ENCODE results near the gene PDGFRB. TPM values are rescaled to one million over a fixed set of nuclear protein-coding genes. Genes with fewer than 3 reads are reported as not detected.

The PDGFRB gene
- total and polyA plus RNA-seq, 10 of the 15 experiments (the other 5 are each of a cell fraction or from before 2014, with no cell fraction given): 0.02 to 3.0 (median 1.0) TPM

DNA sequence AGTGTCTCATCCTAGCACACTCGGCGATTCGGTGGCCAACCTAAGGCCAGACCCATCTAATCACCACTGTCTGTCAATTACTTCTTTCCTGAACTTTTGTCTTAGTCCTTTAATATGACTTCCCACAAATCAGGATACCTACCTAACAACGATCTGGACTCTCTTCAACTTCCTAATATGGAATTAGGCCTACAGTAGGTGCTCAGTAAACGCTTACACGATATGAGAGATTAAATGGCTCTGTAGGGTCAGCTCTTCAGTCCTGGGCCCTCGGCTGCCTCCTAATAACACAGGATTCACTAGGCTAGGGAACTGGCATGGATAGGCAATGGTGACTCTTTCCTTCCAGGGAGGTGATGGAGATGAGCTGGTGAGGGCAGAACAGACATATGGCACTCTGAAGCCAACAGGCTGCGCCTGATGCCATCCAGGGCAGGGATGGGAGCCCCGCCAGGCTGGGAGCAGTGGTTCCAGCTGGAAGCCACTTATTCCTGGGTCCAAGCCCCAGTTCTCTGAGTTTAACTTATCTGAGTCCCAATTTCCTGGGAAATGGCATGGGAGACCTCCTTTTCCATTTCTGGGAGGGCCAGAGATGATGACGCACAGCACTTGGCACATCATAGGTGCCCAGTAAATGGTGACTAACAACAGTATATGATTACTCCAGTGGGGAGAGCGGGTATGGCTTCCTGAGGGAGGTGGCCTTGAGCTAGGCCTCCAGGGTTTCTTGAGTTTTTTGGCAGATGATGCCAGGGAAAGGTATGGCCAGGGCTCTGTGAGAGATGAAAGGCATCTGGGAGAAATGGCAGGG, 7.3 kb downstream of the PDGFRB start:
- Histone ChIP-seq H3K79me2 (ENCODE audit: control insufficient read depth, insufficient read depth, low read length) (no peaks in the 10 kb centered on the region), H3K4me1 (ENCODE audit: control insufficient read depth, insufficient read depth, low read length) (no peaks in the 10 kb centered on the region), H4K20me1 (ENCODE audit: control insufficient read depth, insufficient read depth) (no peaks in the 10 kb centered on the region), H3K4me2 (ENCODE audit: control insufficient read depth, insufficient read depth) (no peak overlapping the region), H3K27me3 (replicated peaks in 1 of 2; ENCODE audit: control insufficient read depth in 2 of 2, insufficient read depth in 2 of 2, low read length in 1 of 2) (no peaks in the 10 kb centered on the region), H3K27ac (ENCODE audit: control insufficient read depth, insufficient read depth) (no peak overlapping the region), H3K4me3 (no peak overlapping the region), H3K9me3 (replicated peaks; ENCODE audit: control insufficient read depth, insufficient read depth, low read length) (no peaks in the 10 kb centered on the region), H3K36me3 (ENCODE audit: control insufficient read depth in 2 of 2, insufficient read depth in 2 of 2, low read length in 1 of 2) (no peaks in the 10 kb centered on the region), H2AFZ (ENCODE audit: control insufficient read depth, low read depth, low read length) (no peak overlapping the region), H3K9ac (ENCODE audit: control insufficient read depth, insufficient read depth, low read length) (no peak overlapping the region)
- RAD21 ChIA-PET (ENCODE audit: unreplicated experiment): no interaction called here
- no peak for FAIRE-seq
- 32% methylated on average over 11 of the region's 11 CpGs for WGBS (ENCODE audit: insufficient coverage, insufficient replicate concordance, low lambda C conversion rate, missing lambda C conversion rate)
- BruUV-seq (replicated peaks): no TSS peak
- POLR2A ChIA-PET: interaction anchor here (1.3 kb wide), 1 partner anchor 9 kb away, joined by 3 read pairs; no protein-coding TSS in a partner anchor
- CTCF ChIA-PET: interaction anchor here (0.9 to 1.0 kb wide), 2 partner anchors 17 to 296 kb away, joined by 3 to 4 read pairs; no protein-coding TSS in a partner anchor
- DNase-seq (ENCODE audit: low read depth, low spot score): no peak
- TF ChIP-seq BRCA1 (IDR thresholded peaks at IDR 0.05; ENCODE audit: low read depth, low read length) (no peak), MEF2B (IDR thresholded peaks at IDR 0.05; ENCODE audit: partially characterized antibody, poor library complexity, severe bottlenecking) (no peak), ZNF207 (IDR thresholded peaks at IDR 0.05; ENCODE audit: borderline replicate concordance) (no peak), SIN3A (IDR thresholded peaks at IDR 0.05; ENCODE audit: low read depth, low read length) (no peak)
- TF ChIP-seq, protein P1, sequence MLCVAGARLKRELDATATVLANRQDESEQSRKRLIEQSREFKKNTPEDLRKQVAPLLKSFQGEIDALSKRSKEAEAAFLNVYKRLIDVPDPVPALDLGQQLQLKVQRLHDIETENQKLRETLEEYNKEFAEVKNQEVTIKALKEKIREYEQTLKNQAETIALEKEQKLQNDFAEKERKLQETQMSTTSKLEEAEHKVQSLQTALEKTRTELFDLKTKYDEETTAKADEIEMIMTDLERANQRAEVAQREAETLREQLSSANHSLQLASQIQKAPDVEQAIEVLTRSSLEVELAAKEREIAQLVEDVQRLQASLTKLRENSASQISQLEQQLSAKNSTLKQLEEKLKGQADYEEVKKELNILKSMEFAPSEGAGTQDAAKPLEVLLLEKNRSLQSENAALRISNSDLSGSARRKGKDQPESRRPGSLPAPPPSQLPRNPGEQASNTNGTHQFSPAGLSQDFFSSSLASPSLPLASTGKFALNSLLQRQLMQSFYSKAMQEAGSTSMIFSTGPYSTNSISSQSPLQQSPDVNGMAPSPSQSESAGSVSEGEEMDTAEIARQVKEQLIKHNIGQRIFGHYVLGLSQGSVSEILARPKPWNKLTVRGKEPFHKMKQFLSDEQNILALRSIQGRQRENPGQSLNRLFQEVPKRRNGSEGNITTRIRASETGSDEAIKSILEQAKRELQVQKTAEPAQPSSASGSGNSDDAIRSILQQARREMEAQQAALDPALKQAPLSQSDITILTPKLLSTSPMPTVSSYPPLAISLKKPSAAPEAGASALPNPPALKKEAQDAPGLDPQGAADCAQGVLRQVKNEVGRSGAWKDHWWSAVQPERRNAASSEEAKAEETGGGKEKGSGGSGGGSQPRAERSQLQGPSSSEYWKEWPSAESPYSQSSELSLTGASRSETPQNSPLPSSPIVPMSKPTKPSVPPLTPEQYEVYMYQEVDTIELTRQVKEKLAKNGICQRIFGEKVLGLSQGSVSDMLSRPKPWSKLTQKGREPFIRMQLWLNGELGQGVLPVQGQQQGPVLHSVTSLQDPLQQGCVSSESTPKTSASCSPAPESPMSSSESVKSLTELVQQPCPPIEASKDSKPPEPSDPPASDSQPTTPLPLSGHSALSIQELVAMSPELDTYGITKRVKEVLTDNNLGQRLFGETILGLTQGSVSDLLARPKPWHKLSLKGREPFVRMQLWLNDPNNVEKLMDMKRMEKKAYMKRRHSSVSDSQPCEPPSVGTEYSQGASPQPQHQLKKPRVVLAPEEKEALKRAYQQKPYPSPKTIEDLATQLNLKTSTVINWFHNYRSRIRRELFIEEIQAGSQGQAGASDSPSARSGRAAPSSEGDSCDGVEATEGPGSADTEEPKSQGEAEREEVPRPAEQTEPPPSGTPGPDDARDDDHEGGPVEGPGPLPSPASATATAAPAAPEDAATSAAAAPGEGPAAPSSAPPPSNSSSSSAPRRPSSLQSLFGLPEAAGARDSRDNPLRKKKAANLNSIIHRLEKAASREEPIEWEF (IDR thresholded peaks at IDR 0.05; ENCODE audit: insufficient replicate concordance, low read depth, low read length): no peak
- ATAC-seq: no peak
- in situ Hi-C loops (cut with MboI) (no loop called here), intact Hi-C loops (cut with micrococcal nuclease; ENCODE audit: unreplicated experiment) (no loop called here)
- SMC1A ChIA-PET (ENCODE audit: uncharacterized antibody, unreplicated experiment): no interaction called here
